IPS-15b (cell line): ENCODE measurements around the gene LHFPL3.

ENCODE experiments used
- H3K27me3 ChIP-seq: one replicate; pipeline ENCODE4 v1.6.1; 2013; ENCODE audit warnings: low read length; ENCODE audit not compliant: control insufficient read depth, insufficient read depth
- H3K36me3 ChIP-seq: one replicate; pipeline ENCODE4 v1.6.1; 2013; ENCODE audit warnings: low read length; ENCODE audit not compliant: control insufficient read depth, insufficient read depth
- H3K4me1 ChIP-seq: one replicate; pipeline ENCODE4 v1.6.1; 2013; ENCODE audit warnings: mild to moderate bottlenecking, low read length; ENCODE audit not compliant: control insufficient read depth, insufficient read depth
- H3K4me3 ChIP-seq: one replicate; pipeline ENCODE4 v1.5.1; 2013; ENCODE audit warnings: low read depth, low read length
- H3K9ac ChIP-seq: one replicate; pipeline ENCODE4 v1.6.1; 2013; ENCODE audit warnings: low read depth, mild to moderate bottlenecking, low read length
- H3K9me3 ChIP-seq: one replicate; pipeline ENCODE4 v1.6.1; 2013; ENCODE audit warnings: mild to moderate bottlenecking, low read length; ENCODE audit not compliant: control insufficient read depth, insufficient read depth

Gene LHFPL3

GRCh38 chr7:104327938-104328295, 486 bp upstream of the LHFPL3 start:
- no peaks in the 10 kb centered on the region for H3K9me3 ChIP-seq
- H3K27me3 ChIP-seq, result peaks cover 70% of the 10 kb centered on the region
- peak overlapping the region; percentile 75 for H3K4me3 ChIP-seq
- peaks cover 3% of the 10 kb centered on the region for H3K4me1 ChIP-seq
- H3K9ac ChIP-seq, result no peak overlapping the region
- no peaks in the 10 kb centered on the region for H3K36me3 ChIP-seq

GRCh38 chr7:104328970-104329825, 795 bp downstream of the LHFPL3 start:
- Histone ChIP-seq H3K9me3 (no peaks in the 10 kb centered on the region), H3K4me1 (peaks cover 3% of the 10 kb centered on the region), H3K4me3 (peak overlapping the region; percentile 75), H3K9ac (no peak overlapping the region), H3K36me3 (no peaks in the 10 kb centered on the region), H3K27me3 (peaks cover 70% of the 10 kb centered on the region)

GRCh38 chr7:104341546-104341945, 13.1 kb downstream of the LHFPL3 start:
- H3K4me3 ChIP-seq, result no peak overlapping the region
- H3K9me3 ChIP-seq, result no peaks in the 10 kb centered on the region
- no peaks in the 10 kb centered on the region for H3K27me3 ChIP-seq
- no peak overlapping the region for H3K9ac ChIP-seq
- H3K36me3 ChIP-seq, result no peaks in the 10 kb centered on the region
- H3K4me1 ChIP-seq, result no peaks in the 10 kb centered on the region

GRCh38 chr7:104352736-104353135, 24.3 kb downstream of the LHFPL3 start:
- no peaks in the 10 kb centered on the region for H3K4me1 ChIP-seq
- no peak overlapping the region for H3K9ac ChIP-seq
- H3K9me3 ChIP-seq, result no peaks in the 10 kb centered on the region
- H3K4me3 ChIP-seq, result no peak overlapping the region
- H3K36me3 ChIP-seq, result no peaks in the 10 kb centered on the region
- no peaks in the 10 kb centered on the region for H3K27me3 ChIP-seq

GRCh38 chr7:104357166-104357565, 28.8 kb downstream of the LHFPL3 start:
- Histone ChIP-seq H3K4me3 (no peak overlapping the region), H3K36me3 (no peaks in the 10 kb centered on the region), H3K9ac (no peak overlapping the region), H3K4me1 (no peaks in the 10 kb centered on the region), H3K9me3 (no peaks in the 10 kb centered on the region), H3K27me3 (no peaks in the 10 kb centered on the region)

- Histone ChIP-seq H3K4me1 (peaks cover 7% of the 10 kb centered on the region), H3K4me3 (no peak overlapping the region), H3K27me3 (no peaks in the 10 kb centered on the region), H3K9ac (no peak overlapping the region), H3K36me3 (no peaks in the 10 kb centered on the region), H3K9me3 (no peaks in the 10 kb centered on the region)
These were observed 30.2 kb downstream of the LHFPL3 start for GRCh38 chr7:104358446-104359132.

- Histone ChIP-seq H3K27me3 (no peaks in the 10 kb centered on the region), H3K4me3 (no peak overlapping the region), H3K36me3 (no peaks in the 10 kb centered on the region), H3K4me1 (peaks cover 18% of the 10 kb centered on the region), H3K9ac (no peak overlapping the region), H3K9me3 (no peaks in the 10 kb centered on the region)
These were observed 34.4 kb downstream of the LHFPL3 start for GRCh38 chr7:104362756-104363155.

- Histone ChIP-seq H3K9ac (no peak overlapping the region), H3K27me3 (no peaks in the 10 kb centered on the region), H3K4me3 (no peak overlapping the region), H3K4me1 (peaks cover 18% of the 10 kb centered on the region), H3K9me3 (no peaks in the 10 kb centered on the region), H3K36me3 (no peaks in the 10 kb centered on the region)
These were observed 35.0 kb downstream of the LHFPL3 start for GRCh38 chr7:104363355-104363754.

GRCh38 chr7:104366390-104366789, 38.0 kb downstream of the LHFPL3 start:
- H3K4me3 ChIP-seq, result no peak overlapping the region

GRCh38 chr7:104367926-104368325, 39.5 kb downstream of the LHFPL3 start:
- Histone ChIP-seq H3K9me3 (no peaks in the 10 kb centered on the region), H3K9ac (no peak overlapping the region), H3K4me1 (peaks cover 15% of the 10 kb centered on the region), H3K36me3 (no peaks in the 10 kb centered on the region), H3K4me3 (no peak overlapping the region), H3K27me3 (no peaks in the 10 kb centered on the region)

More at GRCh38 chr7:104366390-104366789, 38.0 kb downstream of the LHFPL3 start:
- H3K4me1 ChIP-seq, result peaks cover 18% of the 10 kb centered on the region
- no peaks in the 10 kb centered on the region for H3K27me3 ChIP-seq
- no peak overlapping the region for H3K9ac ChIP-seq
- H3K9me3 ChIP-seq, result no peaks in the 10 kb centered on the region
- no peaks in the 10 kb centered on the region for H3K36me3 ChIP-seq

- Histone ChIP-seq H3K27me3 (no peaks in the 10 kb centered on the region), H3K36me3 (no peaks in the 10 kb centered on the region), H3K4me3 (no peak overlapping the region), H3K9ac (no peak overlapping the region), H3K9me3 (no peaks in the 10 kb centered on the region), H3K4me1 (no peaks in the 10 kb centered on the region)
These were observed 43.0 kb downstream of the LHFPL3 start for GRCh38 chr7:104371216-104371979.
